Activated CD8-positive, alpha-beta memory T cell treated with anti-CD3 and anti-CD28 coated beads, Interleukin-2, amount 50 U/mL, for 4 hours (primary cell): Measurements from ENCODE around the gene RTN4R.
"Not testable (repeated sequence)": the region's sequence is repeated elsewhere in the genome, so short reads cannot be mapped to it uniquely, and the experiment has no call there.

ENCODE experiments used
- DNase-seq: peaks from one replicate; pipeline ENCODE4 v3.0.0-alpha.2; 2020

RTN4R gene

DNA sequence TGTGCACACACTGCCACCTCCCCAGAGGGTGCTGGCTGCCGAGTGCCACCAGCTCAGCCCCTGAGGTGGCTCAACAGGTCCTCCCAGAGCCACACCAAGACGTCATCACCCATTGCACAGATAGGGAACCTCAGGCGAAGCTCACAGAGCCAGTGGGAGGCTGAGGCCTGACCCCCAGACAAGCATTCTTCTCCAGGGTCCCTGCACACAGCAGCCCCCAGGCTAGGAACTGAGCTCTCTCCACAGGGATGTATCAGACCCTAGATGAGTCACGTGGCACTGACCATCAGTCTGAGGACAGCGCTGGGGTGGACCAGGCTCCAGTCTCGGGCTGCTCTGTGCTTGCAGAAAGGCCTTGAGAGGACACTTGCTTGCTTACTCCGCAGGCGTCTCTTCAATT, 1.6 kb upstream of the RTN4R start:
- DNase-seq, result not testable (repeated sequence)

DNA sequence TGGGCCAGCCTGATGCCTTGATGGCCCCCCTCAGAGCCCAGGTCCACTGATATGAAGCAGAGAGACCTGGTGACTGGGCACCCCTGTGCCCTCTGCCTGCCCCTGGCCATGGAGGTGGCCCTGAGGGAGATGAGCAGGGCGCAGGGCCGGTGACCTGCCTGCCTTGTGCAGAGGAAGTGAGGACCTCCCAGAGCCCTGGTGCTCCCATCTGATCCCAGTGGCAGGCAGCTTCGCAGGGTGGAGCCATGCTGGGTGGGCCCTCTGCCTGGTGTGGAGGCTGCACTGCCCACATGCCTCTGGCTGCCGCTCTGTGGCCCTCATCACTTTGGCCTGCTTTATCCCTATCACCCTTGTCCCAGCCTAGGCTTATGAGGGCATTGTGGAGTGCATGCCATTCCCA, 1.1 kb upstream of the RTN4R start:
- not testable (repeated sequence) for DNase-seq

DNA sequence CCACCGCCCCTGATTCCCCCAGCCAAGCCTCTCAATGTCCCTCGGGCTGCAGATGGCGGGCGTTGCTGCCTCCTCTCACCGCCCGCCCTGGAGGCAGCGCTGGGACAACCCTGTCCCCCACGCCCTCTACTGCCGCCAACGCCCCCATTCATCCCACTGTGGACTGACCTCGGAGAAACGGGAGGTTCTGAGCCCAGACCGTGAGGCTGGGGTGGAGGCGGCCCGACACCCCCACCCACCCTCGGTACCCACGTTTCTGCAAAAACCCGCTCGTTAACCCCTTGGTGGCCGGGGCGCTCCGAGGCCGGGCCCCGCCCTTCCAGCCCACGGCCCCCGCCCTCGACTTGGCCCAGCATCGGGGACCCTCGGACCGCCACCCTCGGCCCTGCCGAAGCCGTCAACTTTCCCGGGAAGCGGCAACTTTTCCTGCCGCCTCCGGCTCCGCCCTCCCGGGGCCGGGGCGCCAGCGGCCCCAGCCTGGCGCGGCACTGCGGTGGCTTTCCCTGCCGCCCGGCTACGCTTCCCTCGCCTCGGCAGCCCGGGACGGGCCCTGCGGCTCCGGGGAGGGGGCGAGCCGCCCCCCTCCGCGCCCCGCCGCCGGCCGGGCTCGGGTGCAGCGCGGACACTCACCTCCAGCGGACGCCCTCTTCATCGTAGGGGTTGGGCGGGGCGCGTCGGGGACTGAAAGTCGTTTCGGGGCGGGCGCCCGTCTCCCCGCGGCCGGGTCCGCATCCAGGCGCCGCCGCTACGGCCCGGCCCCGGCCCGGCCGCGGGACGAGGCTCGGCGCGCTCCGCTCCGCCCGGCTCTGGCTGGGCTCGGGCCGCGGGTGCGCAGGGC, 458 bp downstream of the RTN4R start:
- DNase-seq, result no peak

DNA sequence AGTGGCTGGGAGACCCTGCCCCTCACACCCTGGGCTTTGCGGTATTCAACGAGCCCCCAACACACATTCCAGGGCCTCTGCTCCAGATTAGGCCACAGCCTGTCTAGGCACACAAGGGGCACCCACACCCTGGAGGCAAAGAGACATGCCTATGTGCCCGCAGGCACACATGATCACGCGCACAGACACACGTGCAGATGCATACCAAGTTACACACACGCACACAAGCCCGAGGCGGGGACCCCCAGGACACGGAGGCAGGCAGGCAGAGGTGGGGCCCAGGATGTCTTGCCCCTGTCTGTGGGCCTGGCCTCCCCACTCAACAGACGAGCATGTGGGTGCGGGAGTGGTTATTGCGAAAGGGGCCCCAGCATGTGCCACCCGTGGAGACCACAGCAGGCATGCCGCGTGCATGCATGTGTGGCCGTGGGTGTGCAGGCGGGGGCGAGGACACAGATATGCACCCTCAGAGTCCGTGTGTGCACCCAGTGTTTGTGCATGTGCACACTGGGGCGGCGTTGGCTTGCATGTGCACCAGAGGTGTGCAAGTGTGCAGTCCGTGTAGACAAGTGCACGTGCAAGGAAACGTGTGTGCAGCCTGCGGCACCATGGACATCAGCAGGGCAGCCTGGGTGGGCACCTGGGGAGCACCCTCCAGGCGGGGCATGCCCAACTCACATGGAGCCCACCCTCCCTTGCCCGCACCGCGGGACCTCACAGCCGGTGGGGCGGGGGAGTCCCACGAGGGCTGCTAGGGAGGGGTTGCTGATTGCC, 1.3 kb downstream of the RTN4R start:
- DNase-seq, result not testable (repeated sequence)

DNA sequence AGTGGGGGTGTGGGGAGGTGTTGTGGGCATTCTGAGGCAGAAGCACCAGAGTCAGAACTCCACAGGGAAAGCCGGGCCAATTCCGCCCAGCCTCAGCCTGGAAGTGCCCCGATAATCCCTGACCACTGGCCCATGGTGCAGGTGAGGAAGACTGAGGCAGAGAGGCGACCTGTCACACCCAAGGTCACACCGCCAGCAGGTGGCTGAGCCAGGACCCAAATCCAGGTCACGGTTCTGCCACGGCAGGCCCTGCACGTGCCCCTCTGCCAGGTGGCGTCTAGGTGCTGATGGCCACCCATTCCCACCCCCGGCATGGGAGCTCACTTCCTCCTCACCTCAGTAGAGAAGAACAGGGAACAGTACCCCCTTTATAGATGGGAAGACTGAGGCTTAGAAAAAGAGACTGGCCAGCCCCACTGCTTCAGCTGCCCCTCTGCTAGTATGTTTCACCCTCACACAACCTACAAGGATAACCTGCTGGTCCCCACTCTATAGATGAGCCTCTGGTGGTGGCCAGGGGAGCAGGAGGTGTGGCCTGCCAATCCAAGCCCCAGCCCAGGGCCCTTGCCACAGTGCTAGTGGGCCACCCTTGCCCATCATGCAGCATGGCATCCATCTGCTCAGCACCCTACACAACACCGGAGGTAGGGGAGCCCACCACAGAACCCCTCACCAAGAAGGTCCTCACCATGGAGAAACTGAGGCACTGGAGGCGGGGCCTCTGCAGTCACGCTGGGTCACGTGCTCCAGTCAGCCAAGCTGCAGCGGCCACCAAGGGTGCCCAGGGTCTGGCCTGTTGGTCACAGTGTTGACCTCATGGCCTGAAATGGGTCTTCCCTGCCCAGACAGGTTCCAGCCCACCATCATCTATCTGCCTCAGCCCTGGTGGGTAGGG, 2.1 kb downstream of the RTN4R start:
- not testable (repeated sequence) for DNase-seq

DNA sequence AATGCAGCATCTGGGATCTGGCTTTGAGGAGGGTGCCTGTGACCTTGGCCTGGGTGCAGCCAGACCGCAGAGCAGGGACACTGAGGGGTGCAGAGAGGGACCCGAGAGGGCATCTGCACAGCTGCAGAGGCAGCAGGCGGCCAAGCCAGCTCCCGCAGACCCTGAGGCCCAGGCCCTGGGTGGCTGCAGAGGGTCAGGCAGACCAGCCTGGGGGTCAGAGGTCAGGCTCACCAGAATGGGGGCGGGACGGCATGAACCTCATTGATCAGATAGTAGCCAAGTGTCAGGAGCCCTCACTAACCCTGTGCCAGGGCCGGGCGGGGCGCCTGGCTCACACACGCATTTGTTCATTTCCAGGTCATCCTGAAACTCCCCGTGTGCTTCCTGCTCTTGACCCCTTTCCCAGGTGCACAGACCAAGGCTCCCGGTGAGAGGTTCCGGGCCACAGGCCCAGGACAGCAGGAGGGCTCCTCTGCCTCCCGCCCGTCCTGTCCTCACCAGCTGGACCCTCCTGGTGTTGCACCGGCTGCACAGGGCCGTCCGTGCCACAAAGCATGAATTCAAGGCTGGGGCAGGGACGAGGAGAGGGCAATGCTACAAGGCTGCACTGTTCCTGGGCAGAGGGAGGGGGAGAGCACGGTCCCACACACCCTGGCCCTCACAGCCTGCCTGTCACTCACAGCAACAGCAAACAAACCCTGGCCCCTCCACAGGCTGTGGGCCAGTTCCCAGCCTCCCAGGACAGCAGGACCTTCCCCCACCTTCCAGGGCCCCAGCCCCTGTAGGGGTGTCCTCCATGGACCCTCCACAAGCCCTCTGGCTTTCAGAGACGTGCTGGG, 3.3 kb downstream of the RTN4R start:
- DNase-seq, result no peak

DNA sequence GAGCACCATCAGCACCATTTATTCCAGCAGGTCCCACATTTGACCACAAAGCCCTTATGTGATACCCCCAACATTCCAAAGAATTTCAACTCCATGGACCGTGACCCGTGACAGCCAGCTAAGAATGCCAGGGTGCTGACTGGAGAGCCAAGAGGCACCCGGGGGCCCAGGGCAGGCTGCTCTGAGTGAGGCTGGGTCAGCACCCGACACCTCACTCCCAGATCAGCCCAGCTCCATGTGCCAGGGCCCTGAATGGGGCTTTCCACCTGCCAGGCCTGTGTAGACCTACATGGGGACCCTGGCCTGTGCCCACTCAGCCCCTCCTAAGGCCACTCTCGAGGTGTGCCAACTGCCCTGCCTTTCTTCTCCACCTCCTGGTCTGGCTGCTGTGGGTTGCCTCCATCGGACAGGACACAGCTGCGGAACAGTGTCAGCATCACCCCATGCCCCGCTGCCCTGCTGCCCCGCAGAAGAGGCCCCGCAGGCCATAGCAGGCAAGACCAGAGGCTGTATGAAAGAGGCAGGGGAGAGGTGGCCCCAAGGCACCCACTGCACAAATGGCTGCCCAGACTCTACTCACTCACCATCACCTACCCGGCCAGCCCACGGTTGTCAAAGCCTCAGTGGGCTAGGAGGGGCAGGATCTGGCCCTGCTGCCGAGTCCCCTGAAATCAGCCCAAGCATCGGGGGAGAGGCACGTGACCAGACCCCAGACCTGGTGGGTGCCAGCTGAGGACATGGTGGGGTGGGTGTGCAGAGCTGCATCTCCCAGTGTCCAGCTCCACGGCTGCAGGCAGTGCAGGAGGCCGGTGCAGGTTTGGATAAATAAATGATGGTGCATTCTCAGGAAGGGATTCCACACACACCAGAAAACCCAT, 4.5 kb downstream of the RTN4R start:
- not testable (repeated sequence) for DNase-seq

DNA sequence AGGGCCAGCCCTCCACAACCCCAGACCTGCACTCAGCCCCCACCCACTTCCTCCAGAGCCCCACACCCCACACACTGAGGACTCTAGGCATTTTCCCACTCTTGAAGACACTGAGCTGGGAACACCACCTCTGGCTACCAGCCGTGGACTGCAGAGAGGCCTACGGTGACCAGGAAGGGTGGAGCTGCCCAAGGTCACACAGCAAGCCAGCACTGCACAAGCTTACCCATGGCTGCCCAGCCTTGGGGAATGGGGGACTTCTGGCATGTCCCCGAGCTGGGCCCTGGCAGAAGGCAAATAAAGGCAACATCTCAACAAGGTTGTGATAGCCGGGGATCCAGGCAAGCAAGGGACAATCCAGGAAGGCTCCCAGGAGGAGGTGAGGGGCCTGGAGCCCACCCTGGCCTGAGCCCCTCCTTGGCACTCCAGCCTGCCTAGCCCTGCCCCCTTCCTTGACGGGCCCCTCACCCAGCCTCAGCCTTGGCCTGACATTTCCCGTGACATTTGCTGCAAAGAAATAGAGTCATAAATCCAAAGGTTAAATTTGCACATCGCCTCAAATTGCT, 5.5 kb downstream of the RTN4R start:
- DNase-seq, result no peak

DNA sequence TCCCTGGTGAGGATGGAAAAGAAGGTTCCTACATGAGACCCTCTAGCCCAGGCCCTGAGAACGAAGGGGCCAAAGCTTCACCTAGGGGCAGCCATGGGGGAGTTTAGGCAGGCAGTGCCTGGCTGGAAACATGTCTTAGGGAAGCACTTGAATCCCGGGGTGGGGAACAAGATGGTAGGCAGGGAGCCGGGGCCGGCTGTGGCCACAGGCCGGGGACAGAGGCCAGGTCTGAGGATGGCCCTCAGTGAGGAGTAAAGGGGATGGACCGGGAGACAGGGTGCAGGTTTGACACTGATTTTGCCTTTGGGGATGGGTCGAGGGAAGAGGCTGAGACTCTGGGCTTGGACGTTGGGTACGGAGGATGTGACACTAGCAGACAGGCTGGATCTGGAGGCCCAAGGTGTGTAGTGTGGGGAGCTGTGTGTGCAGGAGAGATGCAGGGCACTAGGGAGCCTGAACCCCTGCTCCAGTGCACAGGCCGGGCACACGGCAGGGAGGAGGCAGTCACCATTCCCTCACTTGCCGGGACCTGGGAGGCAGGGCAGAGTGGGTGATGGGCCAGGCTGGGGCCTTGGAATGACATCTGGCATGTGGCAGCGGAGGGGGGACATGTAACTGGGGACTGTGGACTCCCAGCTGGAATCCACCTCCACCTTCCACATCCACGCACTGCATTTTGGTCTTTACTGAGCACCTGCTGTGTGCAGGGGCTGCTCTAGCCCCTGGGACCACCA, 6.1 kb downstream of the RTN4R start:
- DNase-seq, result no peak

DNA sequence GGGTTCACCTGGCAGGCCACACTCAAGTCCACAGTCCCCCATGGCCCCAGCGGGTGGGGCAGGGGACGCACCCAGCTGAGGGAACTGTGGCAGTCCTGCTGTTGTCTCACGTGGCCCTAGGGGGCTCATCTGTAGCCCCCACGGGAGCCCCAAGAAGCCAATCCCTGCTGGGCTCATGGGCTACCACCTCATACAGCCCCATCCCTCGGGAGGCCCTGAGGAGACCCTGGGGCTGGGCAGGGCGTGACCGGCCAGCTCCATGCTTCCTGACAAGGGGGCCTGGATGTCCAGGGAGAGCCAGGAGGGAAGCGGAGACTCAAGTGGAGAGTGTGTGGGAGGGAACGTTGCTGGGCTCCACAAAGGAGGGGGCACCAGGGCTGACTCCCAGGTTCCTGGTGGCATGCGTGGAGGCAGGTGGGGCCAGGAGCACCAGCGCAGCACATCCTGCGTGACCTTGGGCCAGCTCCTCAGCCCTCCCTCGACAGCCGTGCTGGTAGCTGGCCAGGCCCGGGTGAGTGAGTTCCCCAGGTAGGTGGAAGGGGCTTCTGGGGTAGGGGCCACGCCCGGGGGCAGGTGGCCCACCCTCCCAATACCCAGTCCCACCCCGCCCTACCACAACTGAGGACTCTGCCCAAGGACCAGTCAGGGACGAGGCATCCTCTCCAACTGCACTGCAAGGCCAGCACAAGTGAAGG, 7.9 kb downstream of the RTN4R start:
- DNase-seq, result no peak

DNA sequence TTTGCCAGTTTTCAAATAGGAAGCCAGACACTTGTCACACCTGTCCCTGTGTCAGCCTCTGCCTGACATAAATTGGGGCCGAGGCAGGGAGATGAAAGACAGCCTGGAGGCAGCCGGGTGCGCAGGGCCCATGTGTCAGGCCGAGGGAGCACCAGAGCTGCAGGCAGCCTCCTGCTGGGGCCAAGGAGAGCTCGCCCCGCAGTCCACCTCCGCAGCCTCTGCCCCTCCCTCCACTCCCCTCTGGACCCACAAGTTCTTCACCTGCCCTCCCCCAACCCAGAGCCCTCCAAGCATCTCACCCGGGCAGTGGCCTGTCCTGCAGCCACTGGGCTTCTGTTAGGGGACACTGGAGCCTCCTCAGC, 8.8 kb downstream of the RTN4R start:
- DNase-seq, result no peak

DNA sequence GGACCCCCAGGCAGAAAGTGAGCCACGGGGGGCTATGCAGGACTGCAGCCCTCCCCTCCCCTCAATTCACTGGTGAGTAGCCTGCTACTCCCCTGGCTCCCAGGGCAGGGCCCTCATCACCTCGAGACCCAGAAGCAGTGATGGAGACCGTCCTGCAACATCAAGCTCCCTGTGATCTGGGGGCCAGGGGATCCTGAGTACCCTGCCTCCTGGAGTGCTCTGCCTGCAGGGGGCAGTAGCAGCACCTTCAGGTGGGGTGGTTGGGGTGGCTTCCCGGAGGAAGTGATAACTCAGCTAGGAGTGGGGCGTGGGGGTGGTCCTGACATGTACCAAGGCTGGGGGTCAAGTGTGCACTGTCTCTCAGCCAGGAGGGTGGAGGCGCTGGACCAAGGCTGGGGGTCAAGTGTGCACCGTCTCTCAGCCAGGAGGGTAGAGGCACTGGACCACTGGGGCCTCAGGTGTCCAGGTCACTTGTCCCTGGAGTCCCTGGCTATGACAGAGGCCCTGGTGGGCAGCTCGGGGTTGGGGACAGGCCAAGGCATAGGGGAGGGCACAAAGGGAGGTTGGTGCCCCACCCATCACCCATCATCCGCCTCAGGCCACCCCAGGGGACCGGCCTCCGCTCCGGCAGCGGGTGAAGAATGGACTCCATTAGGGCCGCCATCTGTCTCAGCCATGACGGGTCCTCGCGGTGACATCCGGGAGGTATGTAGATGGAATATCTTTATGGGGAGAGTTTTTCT, 9.4 kb downstream of the RTN4R start:
- DNase-seq, result no peak

DNA sequence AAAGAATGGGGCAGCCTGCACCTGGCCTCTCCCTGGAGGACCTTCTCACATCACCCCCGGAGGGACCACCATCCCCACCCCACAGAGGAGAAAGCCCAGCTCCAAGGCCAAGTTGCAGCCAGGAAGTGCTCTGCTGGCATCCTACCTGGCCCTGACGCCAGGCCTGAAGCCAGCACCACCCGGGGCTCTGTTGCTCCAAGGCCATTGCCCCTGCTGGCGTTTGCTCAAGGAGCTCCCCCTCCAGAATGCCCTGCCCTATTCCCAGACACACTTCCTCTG, 10.2 kb downstream of the RTN4R start:
- DNase-seq, result no peak

DNA sequence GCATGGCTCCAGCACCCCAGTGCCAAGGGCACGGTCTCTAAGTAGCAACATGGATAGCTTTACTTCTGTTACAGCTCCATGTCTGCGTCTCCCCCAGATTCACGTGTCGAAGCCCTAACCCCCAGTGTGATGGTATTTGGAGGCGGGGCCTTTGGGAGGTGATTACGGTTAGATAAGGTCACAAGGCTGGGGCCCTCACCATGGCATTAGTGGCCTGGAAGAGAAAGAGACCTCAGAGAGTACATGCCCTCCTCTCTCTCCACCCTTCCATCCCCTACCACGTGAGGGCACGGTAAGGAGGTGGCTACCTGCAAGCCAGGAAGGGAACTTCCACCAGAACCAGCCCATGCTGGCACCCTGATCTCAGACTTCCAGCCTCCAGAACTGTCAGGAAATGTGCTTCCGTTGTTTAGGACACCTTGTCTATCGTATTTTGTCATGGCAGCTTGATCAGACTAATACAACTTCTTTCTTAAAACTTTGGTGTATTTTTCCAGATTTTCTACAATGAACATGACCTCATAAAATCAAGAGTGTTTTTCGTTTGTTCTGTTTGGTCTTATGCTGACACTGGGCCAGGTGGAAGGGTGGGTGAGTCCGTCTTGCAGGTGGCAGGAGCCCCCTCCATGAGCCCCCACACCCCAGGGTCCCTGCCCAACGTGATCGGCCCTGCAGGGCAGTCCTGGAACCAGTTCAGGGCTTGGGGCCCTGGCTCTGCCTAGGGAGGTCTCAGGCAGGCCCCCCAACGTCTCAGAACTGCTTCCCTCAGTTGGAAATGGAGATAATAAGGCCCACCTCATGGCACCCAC, 10.7 kb downstream of the RTN4R start:
- no peak for DNase-seq

DNA sequence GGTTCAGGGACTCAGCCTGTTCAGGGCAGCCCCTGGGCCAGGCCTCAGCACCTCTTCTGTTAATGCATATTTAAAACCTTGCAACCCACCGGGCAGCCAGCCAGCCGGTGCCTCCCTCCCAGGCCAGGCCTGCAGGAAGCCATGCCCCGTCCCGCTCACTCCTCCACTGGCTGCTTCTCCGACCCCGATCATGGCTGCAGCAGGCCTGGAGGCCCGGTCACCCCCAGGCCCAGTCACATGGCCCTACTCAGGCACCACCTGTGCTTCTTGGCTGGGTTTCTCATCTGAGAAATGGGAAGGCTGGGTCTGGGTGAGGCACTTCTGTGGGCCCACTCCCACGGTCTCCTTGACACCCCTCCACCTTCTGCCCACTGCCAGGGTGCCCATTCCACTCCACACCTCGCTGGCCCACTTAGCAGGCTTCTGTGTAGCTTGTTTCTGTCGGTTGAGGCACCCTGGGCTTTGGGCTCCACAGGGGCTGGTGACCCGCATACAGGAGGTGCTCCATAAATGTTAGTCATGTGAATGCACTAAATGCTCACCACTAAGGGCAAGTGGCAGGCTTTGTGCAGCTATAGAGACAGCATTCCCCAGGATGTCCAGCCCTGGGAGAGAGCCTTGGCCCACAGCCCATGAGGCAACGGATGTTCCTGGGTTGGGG, 11.4 kb downstream of the RTN4R start:
- DNase-seq, result no peak

DNA sequence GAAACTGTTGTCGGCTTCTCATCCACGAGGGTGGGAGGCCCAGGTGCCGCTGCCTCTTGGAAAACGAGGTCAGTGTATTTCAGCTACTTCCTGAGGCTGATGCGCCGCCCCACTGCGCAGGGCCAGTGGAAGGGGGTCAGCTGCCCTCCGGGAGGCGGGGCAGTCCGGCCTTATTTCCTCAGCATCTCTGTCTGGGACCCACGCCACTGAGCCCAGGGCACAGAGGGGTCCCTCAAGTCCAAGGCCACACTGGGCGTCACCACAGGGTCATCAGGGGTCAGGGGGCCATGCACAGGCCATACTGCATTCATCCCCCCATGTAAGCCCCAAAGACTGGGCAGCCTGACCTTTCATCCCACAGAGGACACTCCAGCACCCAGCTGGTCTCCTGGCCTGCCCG, 12.1 kb downstream of the RTN4R start:
- DNase-seq, result no peak
